Uterus (tissue), 2 donors: ENCODE data around the gene TRIML1.

Source experiments
- POLR2A ChIP-seq, 2 donors: fragments of 450-650 bp; IDR thresholded peaks; one replicate each; pipeline ENCODE4 v1.6.1; 2016; ENCODE audit warnings: antibody characterized with exemption in 2 of 2, mild to moderate bottlenecking in 1 of 2, moderate library complexity in 1 of 2
- TF ChIP-seq, protein P1 (sequence below), 4 experiments: fragments of 200-600 bp in 2 of 4; fragments of 450-650 bp in 2 of 4; sonication (generic) in 2 of 4; IDR thresholded peaks; one replicate each; pipeline ENCODE4 v1.5.1; 2016 to 2019; ENCODE audit warnings: antibody characterized with exemption in 4 of 4, mild to moderate bottlenecking in 2 of 4, moderate library complexity in 1 of 4

DNA sequence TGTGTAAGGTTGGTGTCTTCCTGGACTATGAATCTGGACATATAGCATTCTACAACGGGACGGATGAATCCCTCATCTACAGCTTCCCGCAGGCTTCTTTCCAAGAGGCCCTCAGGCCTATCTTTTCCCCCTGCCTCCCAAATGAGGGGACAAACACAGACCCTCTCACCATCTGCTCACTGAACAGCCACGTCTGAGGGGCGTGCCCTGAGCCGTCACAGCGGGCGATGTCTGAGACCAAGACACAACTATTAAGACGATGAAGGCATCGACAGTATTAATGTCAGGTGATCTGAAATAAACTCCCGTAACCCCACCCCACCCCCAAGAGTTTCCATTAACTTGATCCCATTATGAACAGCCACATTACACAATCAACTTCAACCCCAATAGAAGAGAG is 7.9 kb downstream of the TRIML1 start:
- TF ChIP-seq, protein P1, sequence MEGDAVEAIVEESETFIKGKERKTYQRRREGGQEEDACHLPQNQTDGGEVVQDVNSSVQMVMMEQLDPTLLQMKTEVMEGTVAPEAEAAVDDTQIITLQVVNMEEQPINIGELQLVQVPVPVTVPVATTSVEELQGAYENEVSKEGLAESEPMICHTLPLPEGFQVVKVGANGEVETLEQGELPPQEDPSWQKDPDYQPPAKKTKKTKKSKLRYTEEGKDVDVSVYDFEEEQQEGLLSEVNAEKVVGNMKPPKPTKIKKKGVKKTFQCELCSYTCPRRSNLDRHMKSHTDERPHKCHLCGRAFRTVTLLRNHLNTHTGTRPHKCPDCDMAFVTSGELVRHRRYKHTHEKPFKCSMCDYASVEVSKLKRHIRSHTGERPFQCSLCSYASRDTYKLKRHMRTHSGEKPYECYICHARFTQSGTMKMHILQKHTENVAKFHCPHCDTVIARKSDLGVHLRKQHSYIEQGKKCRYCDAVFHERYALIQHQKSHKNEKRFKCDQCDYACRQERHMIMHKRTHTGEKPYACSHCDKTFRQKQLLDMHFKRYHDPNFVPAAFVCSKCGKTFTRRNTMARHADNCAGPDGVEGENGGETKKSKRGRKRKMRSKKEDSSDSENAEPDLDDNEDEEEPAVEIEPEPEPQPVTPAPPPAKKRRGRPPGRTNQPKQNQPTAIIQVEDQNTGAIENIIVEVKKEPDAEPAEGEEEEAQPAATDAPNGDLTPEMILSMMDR (IDR thresholded peaks at IDR 0.05): no peak
- TF ChIP-seq POLR2A (IDR thresholded peaks at IDR 0.05): no peak
